Activated B cell treated with CpG ODN at 0.5 μM for 24 hours (primary cell): ENCODE results near the gene CCDC12. TPM values are rescaled to one million over a fixed set of nuclear protein-coding genes. Genes with fewer than 3 reads are reported as not detected.

Experiments used
- ATAC-seq: fragments of 200-7000 bp; cut with Tn5 transposase; one replicate; pipeline ENCODE4 v1.10.0; 2021; ENCODE audit warnings: low read depth, mild to moderate bottlenecking, moderate library complexity
- CTCF ChIA-PET: fragments of 350-600 bp; sonication (Branson Sonifier 250); formaldehyde crosslinking; loops from one replicate; lab custom pipeline; 2021; ENCODE audit warnings: antibody characterized with exemption; lab: Charles Lee
- POLR2A ChIA-PET: fragments of 350-600 bp; sonication (Branson Sonifier 250); formaldehyde crosslinking; loops from one replicate; lab custom pipeline; 2021; ENCODE audit warnings: antibody characterized with exemption; lab: Charles Lee
- DNase-seq: peaks from one replicate; pipeline ENCODE4 v3.0.0; 2022
- H3K27ac Mint-ChIP-seq: one replicate; pipeline ENCODE4 v1.8.0; 2020; ENCODE audit warnings: mixed read lengths
- H3K27me3 Mint-ChIP-seq: one replicate; pipeline ENCODE4 v1.8.0; 2021; ENCODE audit warnings: mixed read lengths
- H3K36me3 Mint-ChIP-seq: one replicate; pipeline ENCODE4 v1.8.0; 2021; ENCODE audit warnings: low read depth, mixed read lengths
- H3K4me1 Mint-ChIP-seq: one replicate; pipeline ENCODE4 v1.8.0; 2021; ENCODE audit warnings: mixed read lengths
- H3K4me3 Mint-ChIP-seq: one replicate; pipeline ENCODE4 v1.8.0; 2020; ENCODE audit warnings: mild to moderate bottlenecking, mixed read lengths
- H3K9me3 Mint-ChIP-seq: one replicate; pipeline ENCODE4 v1.8.0; 2020; ENCODE audit warnings: mixed read lengths
- intact Hi-C: fragments of 100-400 bp; cut with micrococcal nuclease; formaldehyde crosslinking; loops from one replicate; pipeline ENCODE4 v1.15.1; 2024
- total RNA-seq: library from RNA; stranded (reverse); gene quantifications from 2 replicates; pipeline ENCODE4 v1.2.3, GENCODE V29; 2022
- TF ChIP-seq, protein P1 (sequence below): fragments of 200-600 bp; IDR thresholded peaks from one replicate; pipeline ENCODE4 v1.8.0; 2022; ENCODE audit warnings: antibody characterized with exemption, mild to moderate bottlenecking

The CCDC12 gene
- total RNA-seq, 1 donor from 2014 or later: 98.4 TPM

DNA sequence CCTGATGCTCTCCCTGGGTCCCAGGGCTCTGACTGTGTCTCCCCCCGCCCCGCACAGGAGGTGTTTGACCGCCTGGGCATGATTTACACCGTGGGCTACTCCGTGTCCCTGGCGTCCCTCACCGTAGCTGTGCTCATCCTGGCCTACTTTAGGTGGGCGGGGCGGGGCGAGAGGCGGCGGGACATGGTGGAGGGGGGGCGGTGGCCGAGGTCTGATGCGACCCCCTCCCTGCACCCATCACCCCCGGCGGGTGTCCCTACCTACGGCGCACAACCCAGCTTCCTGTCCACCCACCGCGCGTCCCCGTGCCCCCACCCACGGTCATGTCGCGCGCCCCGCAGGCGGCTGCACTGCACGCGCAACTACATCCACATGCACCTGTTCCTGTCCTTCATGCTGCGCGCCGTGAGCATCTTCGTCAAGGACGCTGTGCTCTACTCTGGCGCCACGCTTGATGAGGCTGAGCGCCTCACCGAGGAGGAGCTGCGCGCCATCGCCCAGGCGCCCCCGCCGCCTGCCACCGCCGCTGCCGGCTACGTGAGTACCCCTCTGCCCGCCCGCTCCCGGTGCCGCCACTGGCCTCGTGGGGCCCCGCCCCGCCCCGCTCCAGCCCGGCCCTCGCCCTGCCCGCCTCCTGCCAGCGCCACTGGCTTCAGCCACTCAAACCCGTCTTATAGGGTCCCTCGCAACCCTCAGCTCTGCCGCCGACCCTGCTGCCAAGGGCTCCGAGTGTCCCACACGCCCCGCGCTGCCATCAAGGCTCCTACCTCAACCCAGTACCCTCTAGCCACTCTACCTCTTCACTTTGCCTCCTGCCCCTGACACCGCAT lies 78.0 kb downstream of the CCDC12 start:
- peaks cover 12% of the 10 kb centered on the region for H3K4me1 Mint-ChIP-seq
- ChIA-PET POLR2A (no interaction called here), CTCF (interaction anchor here (1.0 to 2.8 kb wide), 3 partner anchors 11 to 410 kb away, joined by 3 to 8 read pairs (median 4); no protein-coding TSS in a partner anchor)
- ATAC-seq (peak; percentile 74), DNase-seq (no peak)
- H3K36me3 Mint-ChIP-seq: no peaks in the 10 kb centered on the region
- peaks cover 16% of the 10 kb centered on the region for H3K27me3 Mint-ChIP-seq
- intact Hi-C loops: no loop called here
- TF ChIP-seq, protein P1, sequence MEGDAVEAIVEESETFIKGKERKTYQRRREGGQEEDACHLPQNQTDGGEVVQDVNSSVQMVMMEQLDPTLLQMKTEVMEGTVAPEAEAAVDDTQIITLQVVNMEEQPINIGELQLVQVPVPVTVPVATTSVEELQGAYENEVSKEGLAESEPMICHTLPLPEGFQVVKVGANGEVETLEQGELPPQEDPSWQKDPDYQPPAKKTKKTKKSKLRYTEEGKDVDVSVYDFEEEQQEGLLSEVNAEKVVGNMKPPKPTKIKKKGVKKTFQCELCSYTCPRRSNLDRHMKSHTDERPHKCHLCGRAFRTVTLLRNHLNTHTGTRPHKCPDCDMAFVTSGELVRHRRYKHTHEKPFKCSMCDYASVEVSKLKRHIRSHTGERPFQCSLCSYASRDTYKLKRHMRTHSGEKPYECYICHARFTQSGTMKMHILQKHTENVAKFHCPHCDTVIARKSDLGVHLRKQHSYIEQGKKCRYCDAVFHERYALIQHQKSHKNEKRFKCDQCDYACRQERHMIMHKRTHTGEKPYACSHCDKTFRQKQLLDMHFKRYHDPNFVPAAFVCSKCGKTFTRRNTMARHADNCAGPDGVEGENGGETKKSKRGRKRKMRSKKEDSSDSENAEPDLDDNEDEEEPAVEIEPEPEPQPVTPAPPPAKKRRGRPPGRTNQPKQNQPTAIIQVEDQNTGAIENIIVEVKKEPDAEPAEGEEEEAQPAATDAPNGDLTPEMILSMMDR: no peak
- H3K4me3 Mint-ChIP-seq: peak overlapping the region; percentile 53
- no peaks in the 10 kb centered on the region for H3K9me3 Mint-ChIP-seq
- no peak overlapping the region for H3K27ac Mint-ChIP-seq

DNA sequence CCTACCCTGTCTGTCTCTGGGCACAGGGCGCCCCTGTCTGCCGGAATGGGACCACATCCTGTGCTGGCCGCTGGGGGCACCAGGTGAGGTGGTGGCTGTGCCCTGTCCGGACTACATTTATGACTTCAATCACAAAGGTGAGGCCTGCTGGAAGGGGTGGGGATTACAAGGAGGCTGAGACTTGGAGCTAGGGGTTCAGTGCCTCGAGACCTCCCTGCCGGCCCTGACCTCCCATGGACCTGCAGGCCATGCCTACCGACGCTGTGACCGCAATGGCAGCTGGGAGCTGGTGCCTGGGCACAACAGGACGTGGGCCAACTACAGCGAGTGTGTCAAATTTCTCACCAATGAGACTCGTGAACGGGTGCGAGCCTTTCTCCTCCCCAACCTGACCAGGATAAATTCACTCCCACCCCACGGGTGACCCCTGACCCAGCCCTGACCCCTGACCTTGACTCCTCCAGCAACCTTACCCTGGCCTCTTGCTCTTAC lies 78.7 kb downstream of the CCDC12 start:
- TF ChIP-seq, protein P1: no peak
- intact Hi-C loops: no loop called here
- no peak overlapping the region for H3K27ac Mint-ChIP-seq
- ATAC-seq: no peak
- CTCF ChIA-PET: interaction anchor here (1.0 to 2.8 kb wide), 3 partner anchors 12 to 409 kb away, joined by 3 to 8 read pairs (median 4); no protein-coding TSS in a partner anchor
- no peaks in the 10 kb centered on the region for H3K36me3 Mint-ChIP-seq
- DNase-seq: no peak
- peaks cover 13% of the 10 kb centered on the region for H3K4me1 Mint-ChIP-seq
- no peak overlapping the region for H3K4me3 Mint-ChIP-seq
- peaks cover 19% of the 10 kb centered on the region for H3K27me3 Mint-ChIP-seq
- POLR2A ChIA-PET: no interaction called here
- no peaks in the 10 kb centered on the region for H3K9me3 Mint-ChIP-seq

DNA sequence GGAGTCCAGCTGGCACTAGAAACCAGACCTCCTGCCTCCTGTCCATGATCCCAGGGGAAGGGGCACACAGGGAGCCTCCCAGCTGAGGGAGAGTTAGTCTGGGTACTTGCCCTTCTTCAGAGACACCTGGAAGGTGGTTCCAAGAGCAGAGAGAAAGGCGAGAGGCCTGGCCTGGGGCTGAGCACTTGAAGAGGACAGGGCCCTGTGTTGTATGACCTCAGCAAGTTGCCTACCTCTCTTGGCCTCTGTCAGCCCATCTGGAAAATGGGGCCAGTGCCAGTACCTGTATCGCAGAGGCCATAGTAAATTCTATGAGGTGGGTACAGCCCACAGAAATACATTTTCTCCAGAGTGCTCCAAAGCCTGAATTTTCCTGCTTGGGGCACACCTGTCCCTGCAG lies 79.5 kb downstream of the CCDC12 start:
- POLR2A ChIA-PET: no interaction called here
- intact Hi-C loops: no loop called here
- CTCF ChIA-PET: interaction anchor here (0.6 to 1.3 kb wide), 2 partner anchors 191 to 569 kb away, joined by 3 read pairs; no protein-coding TSS in a partner anchor
- DNase-seq (no peak), ATAC-seq (no peak)
- Mint-ChIP-seq H3K4me3 (no peak overlapping the region), H3K9me3 (no peaks in the 10 kb centered on the region), H3K36me3 (no peaks in the 10 kb centered on the region), H3K27me3 (peaks cover 22% of the 10 kb centered on the region), H3K4me1 (peaks cover 22% of the 10 kb centered on the region), H3K27ac (no peak overlapping the region)
- TF ChIP-seq, protein P1: no peak

DNA sequence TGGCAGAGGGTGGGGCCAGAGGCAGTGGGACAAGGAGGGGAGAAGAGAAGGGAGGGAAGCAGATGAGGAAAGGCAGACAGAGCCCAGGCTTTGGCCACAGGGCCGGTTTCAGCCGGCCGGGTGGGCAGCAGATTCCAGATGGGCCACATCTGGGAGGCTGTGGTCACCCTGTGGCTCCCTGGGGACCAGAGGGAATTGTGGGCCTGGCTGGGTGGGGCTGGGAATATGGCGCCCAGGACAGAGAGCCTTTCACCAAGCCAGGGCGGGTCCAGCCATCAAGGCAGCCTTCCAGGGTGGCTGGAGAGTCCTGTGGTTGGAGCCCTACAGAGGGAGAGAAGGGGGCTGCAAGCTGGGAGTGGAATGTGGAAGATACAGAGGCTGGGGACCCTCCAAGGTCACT lies 80.2 kb downstream of the CCDC12 start:
- ChIA-PET CTCF (interaction anchor here (0.7 to 2.4 kb wide), 9 partner anchors 10 to 190 kb away, joined by 3 to 15 read pairs (median 4); no protein-coding TSS in a partner anchor), POLR2A (no interaction called here)
- no peaks in the 10 kb centered on the region for H3K36me3 Mint-ChIP-seq
- peaks cover 29% of the 10 kb centered on the region for H3K27me3 Mint-ChIP-seq
- H3K4me1 Mint-ChIP-seq: peaks cover 24% of the 10 kb centered on the region
- no peak overlapping the region for H3K4me3 Mint-ChIP-seq
- DNase-seq (no peak), ATAC-seq (no peak)
- H3K27ac Mint-ChIP-seq: no peak overlapping the region
- no peaks in the 10 kb centered on the region for H3K9me3 Mint-ChIP-seq
- intact Hi-C loops: no loop called here
- TF ChIP-seq, protein P1: no peak

DNA sequence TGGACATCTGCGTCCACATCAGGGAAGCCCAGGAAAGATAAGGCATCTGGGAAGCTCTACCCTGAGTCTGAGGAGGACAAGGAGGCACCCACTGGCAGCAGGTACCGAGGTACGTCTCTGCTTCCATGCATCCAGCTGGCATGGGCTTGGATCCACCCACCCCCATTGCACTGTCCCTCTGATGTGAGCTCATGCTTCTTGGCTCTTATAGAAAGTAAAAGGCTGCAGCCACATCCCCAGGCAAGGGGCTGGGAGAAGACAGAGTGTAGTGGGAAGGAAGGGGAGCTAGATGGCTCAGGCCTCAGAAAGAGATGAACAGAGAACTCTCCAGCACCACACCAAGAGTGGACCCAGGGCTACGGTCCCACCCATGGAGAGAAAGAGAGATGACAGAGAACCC lies 80.8 kb downstream of the CCDC12 start:
- intact Hi-C loops: loop anchor here (1.0 kb wide), 3 partner anchors 29 to 190 kb away; no protein-coding TSS in a partner anchor
- ChIA-PET POLR2A (no interaction called here), CTCF (interaction anchor here (0.6 to 2.4 kb wide), 14 partner anchors 10 to 407 kb away, joined by 3 to 15 read pairs (median 4); no protein-coding TSS in a partner anchor)
- no peaks in the 10 kb centered on the region for H3K9me3 Mint-ChIP-seq
- H3K4me3 Mint-ChIP-seq: no peak overlapping the region
- ATAC-seq (no peak), DNase-seq (no peak)
- TF ChIP-seq, protein P1: no peak
- no peak overlapping the region for H3K27ac Mint-ChIP-seq
- H3K36me3 Mint-ChIP-seq: no peaks in the 10 kb centered on the region
- peaks cover 34% of the 10 kb centered on the region for H3K27me3 Mint-ChIP-seq
- peaks cover 24% of the 10 kb centered on the region for H3K4me1 Mint-ChIP-seq
